HG03342 (cell line): Measurements from ENCODE around the gene FSTL4.

Source experiments
- ATAC-seq: cut with Tn5 transposase; IDR thresholded peaks from one replicate; pipeline ENCODE4 v1.9.1; 2021; ENCODE audit warnings: mild to moderate bottlenecking, moderate library complexity; ENCODE audit not compliant: unreplicated experiment

Gene FSTL4

DNA sequence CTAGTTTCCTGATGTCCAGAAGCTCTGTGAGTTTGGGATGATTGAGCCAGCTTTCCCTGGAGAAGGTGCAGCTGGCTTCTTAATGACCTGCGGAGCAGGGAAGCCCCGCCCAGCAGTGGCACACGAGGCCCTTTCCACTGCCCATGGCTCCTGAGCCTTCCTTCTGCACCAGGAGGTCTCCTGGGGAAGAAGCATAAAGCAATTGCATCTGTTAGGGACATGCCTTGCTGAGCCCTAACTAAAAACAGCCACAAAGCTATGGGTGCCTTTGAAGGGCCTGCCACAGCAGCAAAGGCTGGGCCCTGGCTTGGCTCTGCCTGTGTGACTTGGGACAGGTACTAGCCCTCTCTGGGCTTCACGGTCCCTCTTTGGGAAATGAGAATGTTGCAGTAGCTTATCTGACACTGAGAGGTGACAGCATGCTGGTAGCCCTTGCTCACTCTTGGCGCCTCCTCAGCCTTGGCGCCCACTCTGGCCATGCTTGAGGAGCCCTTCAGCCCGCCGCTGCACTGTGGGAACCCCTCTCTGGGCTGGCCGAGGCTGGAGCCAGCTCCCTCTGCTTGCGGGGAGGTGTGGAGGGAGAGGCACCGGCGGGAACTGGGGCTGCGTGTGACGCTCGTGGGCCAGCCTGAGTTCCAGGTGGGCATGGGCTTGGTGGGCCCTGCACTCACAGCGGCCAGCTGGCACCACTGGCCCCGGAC lies 218.4 kb downstream of the FSTL4 start:
- no peak for ATAC-seq

DNA sequence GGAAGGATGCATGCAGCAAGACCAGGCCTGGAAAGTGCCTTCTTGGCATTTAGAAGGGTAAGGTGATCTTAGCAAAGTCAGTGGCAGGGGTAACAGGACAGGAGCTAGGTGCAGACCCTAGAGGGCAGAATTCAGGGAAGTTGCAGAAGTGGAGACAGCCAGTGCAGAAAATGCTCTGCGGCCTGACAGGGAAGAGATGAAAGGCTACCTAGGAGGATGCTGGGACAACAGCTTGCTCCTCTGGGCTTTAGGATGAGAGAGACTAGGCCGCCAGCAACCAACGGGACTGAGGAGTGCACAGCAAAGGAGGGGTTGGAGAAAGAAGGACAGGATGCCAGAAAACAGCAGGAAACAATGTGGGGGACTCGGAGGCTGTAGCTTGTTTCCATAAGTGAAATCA lies 219.9 kb downstream of the FSTL4 start:
- ATAC-seq = no peak

DNA sequence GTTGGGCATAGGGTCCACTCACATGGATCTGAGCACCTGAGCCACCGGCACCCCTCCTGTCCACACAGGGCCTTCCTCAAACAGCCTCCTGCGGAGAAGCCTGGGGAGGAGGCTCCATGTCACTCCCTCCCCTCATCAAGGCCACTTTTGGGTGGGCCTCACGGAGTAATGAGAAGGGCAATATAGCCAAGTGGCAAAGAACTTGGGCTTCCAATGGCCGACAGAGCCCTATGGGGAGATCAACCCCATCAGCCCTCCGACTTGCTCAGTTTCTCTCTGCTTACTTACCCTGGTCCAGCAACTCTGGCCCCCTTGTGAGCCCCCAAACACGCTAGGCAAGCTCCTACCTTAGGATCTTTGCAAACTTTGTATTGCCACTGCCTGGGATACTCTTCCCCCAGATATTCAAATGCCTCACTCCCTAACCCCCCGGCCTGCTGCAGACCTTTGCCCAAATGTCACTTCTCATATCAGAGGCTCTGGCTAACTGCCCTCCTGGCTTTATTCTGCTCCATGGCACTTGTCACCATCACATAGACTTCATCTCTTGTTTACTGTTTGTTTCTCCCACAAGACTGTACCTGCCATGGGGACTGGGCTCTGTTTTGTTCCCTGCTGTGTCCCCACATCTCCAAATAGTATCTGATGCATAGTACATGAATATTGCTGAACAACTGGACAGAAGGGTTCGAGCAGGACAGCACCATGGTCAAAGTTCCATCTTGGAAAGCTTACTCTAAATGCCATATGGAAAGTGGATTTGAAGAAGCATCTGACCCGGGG lies 220.8 kb downstream of the FSTL4 start:
- ATAC-seq = no peak

DNA sequence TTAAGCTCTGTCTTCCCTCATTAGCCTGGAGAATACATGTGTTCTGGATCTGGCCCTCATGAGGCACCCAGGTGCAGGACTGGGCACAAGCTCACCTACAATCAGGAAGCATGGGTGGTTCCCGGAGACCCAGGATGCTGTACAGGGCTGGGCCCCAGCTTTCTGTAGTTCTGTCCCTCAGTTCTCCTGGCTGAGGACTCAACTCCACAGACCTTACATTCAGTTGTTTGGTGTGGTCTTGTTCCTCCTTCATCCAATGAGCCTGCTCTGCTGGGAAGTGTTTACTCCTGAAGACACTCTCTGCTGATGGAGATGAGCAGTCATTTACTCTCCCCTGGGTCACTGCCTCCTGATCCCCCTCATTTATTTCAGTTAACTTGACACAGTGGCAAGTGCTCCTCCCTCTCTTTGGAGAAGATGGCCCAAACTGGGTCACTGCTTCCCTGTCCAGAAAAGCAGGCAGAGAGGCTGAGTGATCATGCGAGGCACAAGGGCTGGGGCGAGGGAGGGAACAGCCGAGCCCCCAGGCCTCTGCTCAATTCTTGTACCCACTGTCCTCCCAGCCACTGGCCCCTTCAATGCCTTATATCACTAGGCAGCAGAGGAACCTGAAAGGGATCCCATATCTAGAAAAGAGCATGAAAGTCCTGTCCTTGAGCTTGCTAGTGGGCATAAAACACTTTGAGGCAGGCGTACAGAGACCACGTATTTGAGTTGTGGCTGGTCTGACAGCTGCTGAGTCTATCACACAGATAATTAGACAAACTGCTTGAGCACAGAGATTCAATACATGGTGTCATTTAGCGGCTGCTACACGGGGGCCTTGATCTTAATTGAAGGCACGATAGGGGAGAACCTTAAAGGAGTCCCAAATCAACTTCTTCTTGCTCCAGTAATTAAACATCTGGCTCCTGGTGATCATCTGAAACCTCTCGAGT lies 221.7 kb downstream of the FSTL4 start:
- ATAC-seq = no peak

DNA sequence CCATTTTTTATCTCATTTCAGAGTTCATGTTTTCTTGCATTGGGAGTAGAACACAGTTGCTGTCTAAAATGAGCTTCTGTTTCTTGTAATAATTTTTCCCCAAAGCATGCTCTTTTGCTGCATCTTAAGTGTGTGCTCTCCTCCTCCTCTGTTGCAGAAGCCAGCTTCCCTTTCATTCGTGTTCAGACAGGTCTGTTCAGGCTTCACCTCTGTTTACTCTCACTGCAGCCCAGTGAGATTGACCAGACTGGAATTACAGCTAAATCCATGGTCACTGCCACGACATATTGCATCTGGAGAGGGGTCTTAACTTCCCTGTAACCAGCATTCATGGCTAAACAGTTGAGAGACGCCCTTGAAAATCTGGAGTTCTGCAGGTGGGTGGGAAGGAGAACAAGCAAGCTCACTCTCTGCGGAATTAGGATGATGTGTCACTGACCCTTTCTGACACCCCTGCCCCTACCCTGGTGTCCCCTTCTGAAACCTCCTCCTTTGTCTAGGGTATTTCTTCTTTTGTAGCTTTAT lies 223.2 kb downstream of the FSTL4 start:
- ATAC-seq = no peak

DNA sequence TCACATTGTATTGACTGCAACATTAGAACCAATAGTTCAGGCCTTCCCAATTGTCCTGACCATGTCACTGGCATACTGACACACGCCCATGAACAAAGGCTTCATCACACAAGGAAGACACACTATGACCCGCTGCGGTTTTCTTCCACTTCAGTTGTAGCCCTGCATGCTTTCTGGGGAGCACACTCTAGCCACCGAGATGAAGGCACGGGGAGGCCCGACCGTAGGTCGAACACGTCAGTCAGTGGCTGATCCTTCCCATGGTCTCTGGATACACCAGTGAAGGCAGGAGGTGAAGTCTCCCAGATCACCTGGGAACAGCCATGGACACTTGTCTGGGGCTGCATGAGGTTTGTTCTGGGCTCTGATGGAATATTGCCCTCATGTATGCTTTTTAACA lies 224.7 kb downstream of the FSTL4 start:
- ATAC-seq = no peak

DNA sequence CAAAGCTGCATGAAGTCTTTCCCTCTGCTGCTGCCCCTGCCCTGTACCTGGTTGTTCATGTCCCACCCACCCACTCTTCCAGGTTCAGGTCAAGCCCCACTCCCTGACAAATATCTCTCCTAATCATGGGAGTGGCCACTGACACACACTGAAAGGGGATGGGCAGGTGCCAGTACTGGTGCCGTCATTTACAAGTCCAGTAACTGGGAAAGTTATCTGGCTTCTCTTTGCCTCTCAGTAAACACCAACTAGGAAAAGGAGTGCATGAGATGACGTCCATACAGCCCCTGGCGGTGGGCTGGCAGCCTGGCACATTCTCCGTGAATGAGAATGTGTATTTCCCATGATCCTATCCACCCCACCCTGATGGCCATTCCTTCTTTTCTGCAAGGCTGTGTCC lies 225.2 kb downstream of the FSTL4 start:
- ATAC-seq = no peak

DNA sequence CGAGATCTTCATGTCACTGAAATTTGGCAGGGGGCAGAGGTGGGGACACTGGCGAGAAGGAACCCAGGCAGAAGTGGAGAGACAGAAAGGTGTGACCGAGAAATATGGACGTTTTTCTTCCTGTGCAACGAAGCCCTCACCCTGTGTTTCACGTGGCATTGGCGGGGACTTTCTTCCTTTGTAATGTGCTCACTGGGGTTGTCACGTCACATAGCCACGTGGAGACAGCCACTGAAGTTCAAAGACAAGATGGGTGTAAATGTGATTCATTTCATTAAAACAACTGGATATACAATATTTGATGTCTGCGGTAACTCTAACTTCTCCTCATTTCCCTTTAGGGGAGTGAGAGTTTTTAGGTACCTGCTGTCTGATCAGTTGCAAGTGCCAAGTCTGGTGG lies 225.7 kb downstream of the FSTL4 start:
- no peak for ATAC-seq

DNA sequence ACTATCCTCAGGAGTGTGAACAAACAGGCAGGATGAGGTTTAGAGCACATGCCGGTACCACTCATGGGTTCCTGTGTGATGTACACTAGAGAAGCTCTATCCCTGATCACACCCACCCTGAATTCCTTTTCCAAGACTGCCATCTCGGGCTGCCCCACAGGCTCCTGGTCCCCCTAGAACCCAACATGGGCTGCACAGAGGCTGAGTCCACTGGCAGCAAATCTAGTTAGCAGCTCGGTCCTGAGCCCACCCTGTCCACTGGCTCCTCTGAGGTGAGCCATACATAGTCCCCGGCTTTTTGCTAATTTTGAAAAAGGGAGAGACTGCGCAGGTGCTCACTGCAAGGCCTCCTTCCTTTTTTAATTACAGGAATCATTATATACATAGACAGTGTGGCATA lies 227.0 kb downstream of the FSTL4 start:
- ATAC-seq = no peak

DNA sequence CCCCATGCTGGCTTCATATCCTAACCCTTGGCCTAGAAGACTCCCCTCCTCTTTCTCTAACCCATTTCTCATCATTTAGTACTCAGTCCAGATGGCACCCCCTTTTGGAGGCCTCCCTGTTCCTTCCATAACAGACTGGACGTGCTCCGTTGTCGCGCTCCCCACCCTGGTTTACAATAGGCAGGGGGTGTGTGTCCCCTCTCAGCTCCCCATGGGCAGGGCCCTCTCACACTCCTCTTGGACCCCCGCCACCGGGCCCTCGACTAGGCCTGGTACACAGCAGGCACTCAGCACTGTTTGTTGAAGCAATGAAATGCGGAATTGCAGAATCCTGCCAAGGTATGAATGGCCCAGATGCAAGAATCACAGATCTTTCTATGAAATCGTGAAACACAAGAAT lies 227.4 kb downstream of the FSTL4 start:
- ATAC-seq = no peak

DNA sequence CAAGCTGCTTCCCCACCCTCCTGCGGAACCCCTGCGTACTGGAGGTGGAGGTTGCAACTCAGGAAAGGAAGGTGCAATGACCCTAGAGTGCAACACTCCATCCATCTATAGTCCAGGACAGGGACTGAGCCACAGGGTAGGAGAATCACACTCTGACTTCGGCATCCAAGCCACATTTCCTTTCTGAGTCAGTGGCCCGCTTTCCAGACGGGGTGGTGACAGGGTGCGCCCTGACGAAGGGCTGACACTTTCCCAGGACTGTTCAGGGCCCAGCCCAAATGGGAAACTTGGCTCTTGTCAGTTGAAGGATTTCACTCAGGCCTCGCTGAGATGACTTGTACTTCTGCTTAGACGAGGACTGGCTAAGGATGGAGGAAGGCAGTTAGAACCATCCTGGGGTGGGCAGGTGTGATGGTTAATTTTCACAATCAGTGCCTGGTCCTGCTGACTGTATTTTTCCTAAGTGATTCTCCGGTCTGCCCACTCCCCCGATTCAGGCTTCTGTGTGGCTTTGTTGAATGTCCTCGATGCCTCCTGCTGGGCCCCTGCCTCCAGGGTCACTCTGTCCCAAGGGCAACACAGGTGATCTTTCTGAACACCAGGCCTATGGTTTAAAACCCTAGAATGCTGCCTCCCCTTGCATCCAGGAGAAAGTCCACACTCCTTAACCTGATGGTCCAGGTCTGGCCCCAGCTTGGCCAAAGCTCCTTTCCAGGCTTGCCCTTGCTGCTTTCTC lies 228.1 kb downstream of the FSTL4 start:
- ATAC-seq = no peak

DNA sequence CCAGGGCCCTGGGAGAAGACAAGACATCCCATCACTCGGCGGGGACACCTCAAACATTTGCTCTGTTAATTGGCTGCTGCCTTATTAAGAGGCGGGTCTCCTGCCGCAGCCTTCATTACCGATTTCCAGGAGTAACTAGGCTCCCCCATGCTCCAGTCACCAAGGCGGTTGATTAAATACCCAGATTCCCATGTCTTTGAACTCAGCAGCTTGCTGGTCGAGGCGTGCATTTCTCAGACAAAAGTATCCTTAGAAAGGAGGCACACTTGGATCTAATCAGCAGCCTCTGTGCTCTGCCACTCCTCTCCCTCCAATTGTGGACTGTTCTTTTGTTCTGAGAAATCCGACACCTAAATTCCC lies 228.8 kb downstream of the FSTL4 start:
- no peak for ATAC-seq

DNA sequence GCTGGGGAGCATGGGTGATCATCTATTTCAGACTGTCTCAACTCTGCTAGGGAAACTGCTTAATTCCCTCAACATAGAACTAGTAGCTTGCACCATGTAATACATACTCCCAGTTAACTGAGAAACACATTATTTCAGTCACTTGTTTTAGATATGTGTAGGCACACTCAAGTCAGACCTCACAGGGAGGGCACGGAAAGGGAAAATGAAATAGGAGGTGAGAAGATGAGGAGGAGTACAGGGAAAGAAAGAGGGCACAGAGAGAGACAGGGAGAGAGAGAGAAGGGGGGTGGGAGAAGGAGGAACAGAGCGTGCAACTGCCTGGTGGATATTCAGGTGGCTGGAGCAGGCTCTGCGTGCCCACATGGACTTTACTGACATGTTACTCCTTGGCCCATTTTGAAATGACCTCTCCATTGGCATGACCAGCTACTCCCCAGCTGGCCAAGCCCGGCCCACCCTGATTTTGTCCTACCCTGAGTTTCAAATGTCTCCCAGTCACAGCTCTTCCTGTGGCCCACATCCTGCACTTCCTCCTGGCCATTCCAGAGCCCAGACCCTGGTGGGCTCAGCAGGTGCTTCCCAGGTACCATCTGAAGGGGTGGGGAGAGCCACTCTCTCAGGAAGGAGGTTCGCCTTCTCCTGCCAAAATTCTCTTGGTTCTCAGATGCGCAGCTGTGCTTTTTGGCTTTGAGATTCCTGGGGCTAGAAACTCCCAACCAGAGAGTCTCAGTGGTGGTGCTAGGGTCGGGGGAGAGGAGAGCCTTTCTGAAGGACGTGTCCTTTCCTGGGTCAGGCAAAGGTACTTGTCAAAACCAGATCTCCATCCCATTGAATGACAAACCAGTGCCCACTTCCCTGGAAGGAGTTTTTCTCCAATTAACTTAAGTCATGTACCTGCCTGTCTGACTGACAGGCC lies 229.4 kb downstream of the FSTL4 start:
- ATAC-seq = no peak

DNA sequence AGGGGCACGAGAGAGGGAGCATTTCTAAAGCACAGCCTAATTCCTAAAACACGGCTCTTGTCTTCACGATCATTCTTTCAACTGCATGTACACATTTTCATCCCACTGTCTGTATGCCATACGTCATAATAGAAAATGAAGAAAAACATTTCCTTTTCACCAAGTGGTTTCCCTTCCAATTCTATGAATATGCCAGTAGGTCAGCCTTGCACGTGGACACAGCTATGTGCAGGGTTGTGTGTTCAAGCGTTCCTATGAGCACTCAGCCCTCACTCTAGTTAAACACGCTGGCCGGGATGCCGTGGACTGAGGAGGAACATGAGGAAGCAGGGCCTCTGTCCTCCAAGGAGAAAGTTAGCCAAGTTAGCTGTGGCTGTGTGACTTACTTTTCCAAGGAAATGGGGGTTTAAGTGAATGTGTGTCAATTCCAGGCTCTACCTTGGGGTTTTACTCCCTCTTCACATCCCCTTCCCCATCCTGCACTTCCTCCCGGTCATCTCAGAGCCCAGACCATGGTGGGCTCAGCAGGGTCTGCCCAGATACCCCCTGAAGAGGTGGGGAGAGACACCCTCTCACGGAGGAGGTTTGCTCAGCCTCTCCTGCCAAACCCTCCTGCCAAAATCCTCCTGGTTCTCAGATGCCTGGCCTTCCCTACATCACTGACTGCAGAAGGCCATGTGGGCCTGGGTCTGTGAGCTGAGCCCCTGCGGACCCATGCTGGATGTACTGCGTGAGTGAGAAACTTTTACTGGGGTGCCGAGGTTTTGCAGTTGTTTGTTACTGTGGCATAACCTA lies 230.6 kb downstream of the FSTL4 start:
- no peak for ATAC-seq

DNA sequence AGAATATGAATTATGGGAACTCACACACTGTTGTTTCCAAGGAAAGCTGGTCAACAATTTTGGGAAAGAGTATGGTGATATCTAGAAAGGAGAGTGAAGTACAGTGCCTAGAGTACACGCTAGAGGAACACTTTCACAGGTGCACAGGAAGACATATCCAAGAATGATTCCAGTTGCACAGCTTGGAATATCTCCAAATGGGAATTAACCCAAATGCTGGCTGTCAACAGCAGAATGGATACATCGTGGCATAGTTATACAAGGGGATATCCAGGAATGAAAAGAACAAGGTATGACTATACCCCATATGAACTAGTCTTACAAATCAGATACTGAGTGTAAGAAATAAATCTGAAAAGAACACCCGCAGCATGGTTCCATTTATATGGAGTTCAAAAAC lies 231.3 kb downstream of the FSTL4 start:
- ATAC-seq = no peak

DNA sequence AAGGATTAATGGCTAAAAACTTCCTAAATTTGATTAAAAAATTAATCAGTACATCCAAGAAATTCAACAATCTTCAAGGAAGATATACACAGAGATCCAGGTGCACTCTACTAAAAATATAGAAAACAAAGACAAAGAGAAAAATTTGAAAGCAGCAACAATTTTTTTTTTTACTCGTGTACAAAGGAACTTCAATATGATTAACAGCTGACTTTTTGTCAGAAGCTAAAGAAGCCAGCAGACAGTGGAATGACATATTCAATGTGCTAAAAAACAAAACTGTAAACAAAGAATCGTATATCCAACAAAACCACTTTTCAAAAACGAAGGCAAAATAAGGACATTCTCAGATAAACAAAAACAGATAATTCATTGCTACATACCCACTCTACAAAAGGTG lies 234.6 kb downstream of the FSTL4 start:
- ATAC-seq = no peak

DNA sequence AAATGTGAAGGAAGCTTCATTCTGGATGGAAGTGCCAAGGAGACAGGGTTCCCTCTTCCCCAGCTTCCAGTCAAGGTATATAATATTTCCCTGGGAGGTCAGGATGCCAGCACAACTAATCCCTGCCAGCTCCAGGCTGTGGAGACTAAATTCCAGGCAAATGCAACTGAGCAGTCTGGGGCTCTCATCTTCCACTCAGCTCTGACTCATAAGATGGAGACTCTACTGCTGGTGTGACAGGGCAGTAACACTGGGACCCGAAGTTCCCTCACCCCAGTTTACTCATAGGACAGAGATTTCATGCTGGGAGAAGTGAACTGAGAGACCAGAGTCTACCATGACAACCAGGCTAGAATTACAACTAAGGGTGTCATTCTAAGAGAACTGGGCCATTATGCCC lies 235.4 kb downstream of the FSTL4 start:
- ATAC-seq = no peak

DNA sequence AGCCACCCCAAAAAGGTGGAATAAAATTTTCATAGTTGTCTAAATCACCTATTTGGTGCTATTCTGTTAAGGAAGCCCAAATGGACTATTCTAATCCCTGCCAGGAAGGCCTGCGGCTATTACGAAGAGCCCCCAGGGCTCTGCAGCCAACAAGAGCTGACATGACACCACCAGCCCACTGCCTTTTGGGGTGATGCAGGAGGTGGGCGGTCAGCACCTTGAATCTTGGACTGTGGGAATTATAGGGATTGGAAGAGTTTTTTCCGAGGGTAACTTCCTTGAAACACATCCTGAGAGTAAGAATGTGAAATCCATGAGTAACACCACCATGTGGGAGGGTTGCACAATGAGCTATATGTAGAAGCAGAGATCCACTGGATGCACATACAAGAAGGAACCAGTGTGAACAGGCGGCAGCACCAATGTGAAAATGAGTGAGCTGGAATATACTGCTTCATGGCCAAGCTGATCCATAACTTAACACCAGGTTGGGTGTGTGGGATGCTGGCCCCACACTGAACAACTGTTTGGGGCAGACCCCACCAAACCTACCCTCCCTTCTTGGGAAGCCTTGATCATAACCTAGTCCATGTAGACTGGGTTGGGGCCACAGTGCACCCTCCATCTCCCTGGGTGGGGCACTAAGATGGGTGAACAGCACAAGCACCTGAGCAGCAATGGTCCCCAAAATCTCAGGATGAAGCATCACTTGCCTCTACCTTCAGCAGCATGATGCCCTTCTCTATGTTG lies 239.0 kb downstream of the FSTL4 start:
- ATAC-seq = no peak
